ENCODE measurements around the gene EHBP1L1. TPM values are rescaled to one million over a fixed set of nuclear protein-coding genes. Genes with fewer than 3 reads are reported as not detected.

The EHBP1L1 gene
- total RNA-seq, 4 donors from 2014 or later, result 21.2 to 125 (median 65.6) TPM

GRCh38 chr11:65539744-65540289, 36.0 kb upstream of the EHBP1L1 start:
- ATAC-seq (ENCODE audit: low FRiP score) (peak; percentile 8), DNase-seq (ENCODE audit: low spot score) (no peak)
- TF ChIP-seq CTCF (IDR thresholded peaks at IDR 0.05), result no peak

GRCh38 chr11:65540290-65541092, 35.4 kb upstream of the EHBP1L1 start:
- peak in 1 of 3 donors; percentile 82 for TF ChIP-seq CTCF (IDR thresholded peaks at IDR 0.05)
- ATAC-seq (ENCODE audit: low FRiP score), result peak; percentile 88
- peak; percentile 96 for DNase-seq (ENCODE audit: low spot score)

- DNase-seq (ENCODE audit: low spot score), result no peak
- no peak for TF ChIP-seq CTCF (IDR thresholded peaks at IDR 0.05)
- ATAC-seq (ENCODE audit: low FRiP score), result no peak
Measured at GRCh38 chr11:65541093-65541982, 34.5 kb upstream of the EHBP1L1 start.

- DNase-seq (ENCODE audit: low spot score), result no peak
- no peak for TF ChIP-seq CTCF (IDR thresholded peaks at IDR 0.05)
- ATAC-seq (ENCODE audit: low FRiP score), result no peak
Measured at GRCh38 chr11:65542738-65543390, 33.0 kb upstream of the EHBP1L1 start.

- ATAC-seq (ENCODE audit: low FRiP score) (no peak), DNase-seq (ENCODE audit: low spot score) (no peak)
- no peak for TF ChIP-seq CTCF (IDR thresholded peaks at IDR 0.05)
Measured at GRCh38 chr11:65545853-65546216, 30.0 kb upstream of the EHBP1L1 start.

GRCh38 chr11:65546217-65546958, 29.5 kb upstream of the EHBP1L1 start:
- DNase-seq (ENCODE audit: low spot score) (peak; percentile 84), ATAC-seq (ENCODE audit: low FRiP score) (peak; percentile 81)

More at GRCh38 chr11:65546217-65546958, 29.5 kb upstream of the EHBP1L1 start:
- no peak for TF ChIP-seq CTCF (IDR thresholded peaks at IDR 0.05)
